OCI-LY3 (cell line): ENCODE results near the gene MEF2A.

ENCODE experiments used
- EZH2phosphoT487 ChIP-seq: fragments of 200-600 bp; shearing (Covaris generic); IDR thresholded peaks from 2 replicates; pipeline ENCODE4 v1.6.1; 2018; ENCODE audit warnings: antibody characterized with exemption, mixed run types, low read depth
- TF ChIP-seq, protein P1 (sequence below): fragments of 200-600, 300-600 bp; sonication (generic); IDR thresholded peaks from 2 replicates; pipeline ENCODE4 v1.5.1; 2014; ENCODE audit warnings: antibody characterized with exemption, low read length, low read depth

DNA sequence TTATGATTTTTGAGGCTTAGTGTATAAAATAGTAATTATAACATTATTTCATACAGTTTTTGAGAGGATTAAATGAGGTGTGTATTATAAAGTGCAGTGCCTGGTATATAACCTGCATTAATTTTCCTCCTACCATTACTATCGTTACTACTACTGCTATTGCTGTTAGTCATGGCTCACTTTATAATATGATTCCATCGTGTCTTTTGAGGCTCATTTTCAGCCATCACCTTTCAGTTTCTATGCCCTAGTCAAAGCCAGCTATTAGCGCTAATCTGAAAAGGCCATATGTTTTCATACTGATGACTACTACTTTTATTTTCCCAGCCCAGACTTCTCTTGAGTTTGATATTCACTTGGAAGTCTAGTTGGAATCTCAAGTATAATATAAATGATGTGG is 5.5 kb downstream of the MEF2A start:
- TF ChIP-seq, protein P1, sequence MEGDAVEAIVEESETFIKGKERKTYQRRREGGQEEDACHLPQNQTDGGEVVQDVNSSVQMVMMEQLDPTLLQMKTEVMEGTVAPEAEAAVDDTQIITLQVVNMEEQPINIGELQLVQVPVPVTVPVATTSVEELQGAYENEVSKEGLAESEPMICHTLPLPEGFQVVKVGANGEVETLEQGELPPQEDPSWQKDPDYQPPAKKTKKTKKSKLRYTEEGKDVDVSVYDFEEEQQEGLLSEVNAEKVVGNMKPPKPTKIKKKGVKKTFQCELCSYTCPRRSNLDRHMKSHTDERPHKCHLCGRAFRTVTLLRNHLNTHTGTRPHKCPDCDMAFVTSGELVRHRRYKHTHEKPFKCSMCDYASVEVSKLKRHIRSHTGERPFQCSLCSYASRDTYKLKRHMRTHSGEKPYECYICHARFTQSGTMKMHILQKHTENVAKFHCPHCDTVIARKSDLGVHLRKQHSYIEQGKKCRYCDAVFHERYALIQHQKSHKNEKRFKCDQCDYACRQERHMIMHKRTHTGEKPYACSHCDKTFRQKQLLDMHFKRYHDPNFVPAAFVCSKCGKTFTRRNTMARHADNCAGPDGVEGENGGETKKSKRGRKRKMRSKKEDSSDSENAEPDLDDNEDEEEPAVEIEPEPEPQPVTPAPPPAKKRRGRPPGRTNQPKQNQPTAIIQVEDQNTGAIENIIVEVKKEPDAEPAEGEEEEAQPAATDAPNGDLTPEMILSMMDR = no peak
- TF ChIP-seq EZH2phosphoT487 = no peak
